Measurements from ENCODE around the gene SLC25A33.

Gene SLC25A33

DNA sequence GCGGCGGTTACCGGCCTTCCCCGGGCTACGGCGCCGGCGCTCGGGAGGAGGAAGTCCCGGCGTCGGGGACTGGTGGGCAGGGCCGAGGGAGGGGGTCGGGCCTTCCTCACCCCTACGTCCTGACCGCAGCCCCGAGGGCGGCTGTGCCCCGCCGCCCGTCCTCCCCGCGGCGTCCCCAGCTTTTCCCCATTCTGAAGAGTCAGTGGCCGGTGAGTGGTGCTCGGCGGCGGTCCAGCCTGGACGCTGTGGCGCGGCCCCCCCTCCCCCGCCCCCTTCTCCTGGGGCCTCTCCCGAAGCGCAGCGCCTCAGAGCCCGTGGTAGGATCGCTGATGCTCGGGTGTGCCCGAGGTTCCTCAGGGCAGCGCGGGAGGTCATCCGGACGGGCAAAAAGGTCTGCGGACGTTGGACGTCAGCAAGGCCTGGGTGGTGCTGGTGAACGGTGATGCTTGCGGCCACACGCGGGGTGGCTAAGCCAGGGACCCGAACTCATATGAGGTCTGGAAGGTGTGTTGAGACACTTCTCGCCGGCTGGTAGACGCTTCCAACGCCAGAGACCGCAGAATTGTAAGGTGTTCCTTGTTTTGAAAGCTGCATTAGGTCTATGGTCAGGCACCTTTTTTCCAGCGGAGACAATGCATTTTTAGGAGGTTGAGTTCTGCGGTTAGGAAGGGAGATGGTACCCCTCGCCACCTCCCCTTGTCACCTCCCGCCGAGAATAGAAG is 725 bp downstream of the SLC25A33 start:
- no peaks in the 10 kb centered on the region for H4K20me1 ChIP-seq (ENCODE audit: low read depth, low read length)
- TF ChIP-seq EZH2phosphoT487 (conservative IDR thresholded peaks at IDR 0.05; ENCODE audit: low read length): no peak
- TF ChIP-seq, protein P1, sequence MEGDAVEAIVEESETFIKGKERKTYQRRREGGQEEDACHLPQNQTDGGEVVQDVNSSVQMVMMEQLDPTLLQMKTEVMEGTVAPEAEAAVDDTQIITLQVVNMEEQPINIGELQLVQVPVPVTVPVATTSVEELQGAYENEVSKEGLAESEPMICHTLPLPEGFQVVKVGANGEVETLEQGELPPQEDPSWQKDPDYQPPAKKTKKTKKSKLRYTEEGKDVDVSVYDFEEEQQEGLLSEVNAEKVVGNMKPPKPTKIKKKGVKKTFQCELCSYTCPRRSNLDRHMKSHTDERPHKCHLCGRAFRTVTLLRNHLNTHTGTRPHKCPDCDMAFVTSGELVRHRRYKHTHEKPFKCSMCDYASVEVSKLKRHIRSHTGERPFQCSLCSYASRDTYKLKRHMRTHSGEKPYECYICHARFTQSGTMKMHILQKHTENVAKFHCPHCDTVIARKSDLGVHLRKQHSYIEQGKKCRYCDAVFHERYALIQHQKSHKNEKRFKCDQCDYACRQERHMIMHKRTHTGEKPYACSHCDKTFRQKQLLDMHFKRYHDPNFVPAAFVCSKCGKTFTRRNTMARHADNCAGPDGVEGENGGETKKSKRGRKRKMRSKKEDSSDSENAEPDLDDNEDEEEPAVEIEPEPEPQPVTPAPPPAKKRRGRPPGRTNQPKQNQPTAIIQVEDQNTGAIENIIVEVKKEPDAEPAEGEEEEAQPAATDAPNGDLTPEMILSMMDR (IDR thresholded peaks at IDR 0.05; ENCODE audit: insufficient read depth, low read length, poor library complexity, severe bottlenecking): no peak
- H3K9me3 ChIP-seq (ENCODE audit: insufficient read depth, low read length): no peaks in the 10 kb centered on the region
- H2AFZ ChIP-seq (ENCODE audit: low read depth, low read length, severe bottlenecking): peak overlapping the region; percentile 45
- H3K9ac ChIP-seq (ENCODE audit: low read length): peak overlapping the region; percentile 79
- peak overlapping the region; percentile 66 for H3K27ac ChIP-seq (ENCODE audit: low read depth, low read length)
- H3K4me3 ChIP-seq (ENCODE audit: insufficient read depth, low read length, poor library complexity, severe bottlenecking): peak overlapping the region; percentile 79
- H3K9me2 ChIP-seq (replicated peaks; ENCODE audit: insufficient read depth, low read length): no peaks in the 10 kb centered on the region
- peaks cover 54% of the 10 kb centered on the region for H3K79me2 ChIP-seq (ENCODE audit: insufficient read depth, low read length)
- peak overlapping the region; percentile 73 for H3K4me2 ChIP-seq (ENCODE audit: low read depth, low read length, poor library complexity, severe bottlenecking)
- no peaks in the 10 kb centered on the region for H3K27me3 ChIP-seq (ENCODE audit: low read length)
- H3K36me3 ChIP-seq (ENCODE audit: low read length): no peaks in the 10 kb centered on the region
- peaks cover 4% of the 10 kb centered on the region for H3F3A ChIP-seq (ENCODE audit: insufficient read depth)

DNA sequence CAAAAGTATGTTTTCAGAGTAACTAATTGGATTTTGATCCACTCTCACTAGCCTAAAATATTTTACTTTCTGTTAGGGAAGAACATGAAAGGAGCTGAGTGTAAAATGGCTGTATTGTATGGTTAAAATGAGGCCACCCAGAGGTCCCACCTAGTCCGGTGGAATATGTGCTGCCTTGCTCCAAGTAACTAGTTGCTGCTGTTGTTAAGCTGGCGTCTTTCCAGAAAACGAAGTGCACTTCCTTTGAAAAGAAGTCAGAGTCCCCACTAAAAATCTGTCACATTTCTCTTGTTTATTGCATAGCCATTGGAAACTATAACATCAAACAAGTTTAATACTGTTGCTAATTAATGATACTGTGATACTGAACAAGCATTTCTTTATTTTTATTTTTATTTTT is 3.2 kb downstream of the SLC25A33 start:
- Histone ChIP-seq H4K20me1 (ENCODE audit: low read depth, low read length) (no peaks in the 10 kb centered on the region; the same call in 1 of the 2 replicates), H2AFZ (ENCODE audit: low read depth, low read length, severe bottlenecking) (no peak overlapping the region), H3K4me2 (ENCODE audit: low read depth, low read length, poor library complexity, severe bottlenecking) (no peak overlapping the region), H3K9me2 (replicated peaks; ENCODE audit: insufficient read depth, low read length) (no peaks in the 10 kb centered on the region), H3F3A (ENCODE audit: insufficient read depth) (peaks cover 4% of the 10 kb centered on the region), H3K27ac (ENCODE audit: low read depth, low read length) (no peak overlapping the region), H3K9me3 (ENCODE audit: insufficient read depth, low read length) (no peaks in the 10 kb centered on the region), H3K36me3 (ENCODE audit: low read length) (no peaks in the 10 kb centered on the region), H3K4me3 (ENCODE audit: insufficient read depth, low read length, poor library complexity, severe bottlenecking) (no peak overlapping the region), H3K9ac (ENCODE audit: low read length) (no peak overlapping the region), H3K27me3 (ENCODE audit: low read length) (no peaks in the 10 kb centered on the region), H3K79me2 (ENCODE audit: insufficient read depth, low read length) (peaks cover 76% of the 10 kb centered on the region)
- no peak for TF ChIP-seq EZH2phosphoT487 (conservative IDR thresholded peaks at IDR 0.05; ENCODE audit: low read length)
- TF ChIP-seq, protein P1 (IDR thresholded peaks at IDR 0.05; ENCODE audit: insufficient read depth, low read length, poor library complexity, severe bottlenecking): no peak

DNA sequence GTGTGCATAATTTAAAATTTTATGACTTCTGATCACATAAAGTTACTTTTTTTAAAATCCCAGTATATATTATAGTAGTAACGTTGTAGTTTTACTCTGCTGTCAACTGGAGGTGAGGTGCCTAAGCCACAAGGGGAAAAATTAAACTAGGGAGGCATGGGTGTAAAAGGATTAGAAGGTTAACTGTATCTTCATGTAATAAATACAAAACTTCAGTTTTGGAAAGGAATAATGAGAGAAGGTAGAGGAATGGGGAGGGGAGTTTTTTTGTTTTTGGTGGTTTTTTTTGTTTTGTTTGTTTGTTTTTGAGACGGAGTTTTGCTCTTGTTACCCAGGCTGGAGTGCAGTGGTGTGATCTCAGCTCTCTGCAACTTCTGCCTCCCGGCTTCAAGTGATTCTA is 5.7 kb downstream of the SLC25A33 start:
- H3K4me2 ChIP-seq (ENCODE audit: low read depth, low read length, poor library complexity, severe bottlenecking): no peak overlapping the region

More for the DNA sequence above, 5.7 kb downstream of the SLC25A33 start:
- Histone ChIP-seq H3K9me2 (replicated peaks; ENCODE audit: insufficient read depth, low read length) (no peaks in the 10 kb centered on the region), H3K9me3 (ENCODE audit: insufficient read depth, low read length) (no peaks in the 10 kb centered on the region), H4K20me1 (ENCODE audit: low read depth, low read length) (no peaks in the 10 kb centered on the region; the same call in 1 of the 2 replicates), H3K36me3 (ENCODE audit: low read length) (no peaks in the 10 kb centered on the region), H3K27ac (ENCODE audit: low read depth, low read length) (no peak overlapping the region), H3K27me3 (ENCODE audit: low read length) (no peaks in the 10 kb centered on the region), H3K9ac (ENCODE audit: low read length) (no peak overlapping the region), H3K4me3 (ENCODE audit: insufficient read depth, low read length, poor library complexity, severe bottlenecking) (no peak overlapping the region), H3K79me2 (ENCODE audit: insufficient read depth, low read length) (peaks cover 94% of the 10 kb centered on the region), H3F3A (ENCODE audit: insufficient read depth) (peaks cover 4% of the 10 kb centered on the region), H2AFZ (ENCODE audit: low read depth, low read length, severe bottlenecking) (no peak overlapping the region)
- no peak for TF ChIP-seq EZH2phosphoT487 (conservative IDR thresholded peaks at IDR 0.05; ENCODE audit: low read length)
- TF ChIP-seq, protein P1 (IDR thresholded peaks at IDR 0.05; ENCODE audit: insufficient read depth, low read length, poor library complexity, severe bottlenecking): no peak

Measured in SU-DHL-6 (cell line).